HG03565 (cell line): ENCODE results near the gene CASZ1.

ENCODE experiments used
- ATAC-seq: cut with Tn5 transposase; IDR thresholded peaks from one replicate; pipeline ENCODE4 v1.9.1; 2021; ENCODE audit warnings: mild to moderate bottlenecking, moderate library complexity; ENCODE audit not compliant: unreplicated experiment

The CASZ1 gene

GRCh38 chr1:10614377-10615225 lies 181.8 kb downstream of the CASZ1 start:
- ATAC-seq = no peak

- ATAC-seq = no peak
Observed at GRCh38 chr1:10613861-10614260, 182.6 kb downstream of the CASZ1 start.

- ATAC-seq = no peak
Observed at GRCh38 chr1:10613340-10613739, 183.1 kb downstream of the CASZ1 start.

GRCh38 chr1:10612436-10613160 lies 183.8 kb downstream of the CASZ1 start:
- no peak for ATAC-seq

GRCh38 chr1:10610901-10611600 lies 185.4 kb downstream of the CASZ1 start:
- ATAC-seq = no peak

GRCh38 chr1:10608690-10609089 lies 187.8 kb downstream of the CASZ1 start:
- ATAC-seq = no peak

- ATAC-seq = no peak
Observed at GRCh38 chr1:10607228-10607627, 189.2 kb downstream of the CASZ1 start.

GRCh38 chr1:10606064-10606463 lies 190.4 kb downstream of the CASZ1 start:
- ATAC-seq = no peak

GRCh38 chr1:10604966-10605365 lies 191.5 kb downstream of the CASZ1 start:
- ATAC-seq = no peak

- no peak for ATAC-seq
Observed at GRCh38 chr1:10602936-10603335, 193.5 kb downstream of the CASZ1 start.

GRCh38 chr1:10601342-10602070 lies 194.9 kb downstream of the CASZ1 start:
- no peak for ATAC-seq

GRCh38 chr1:10599194-10599861 lies 197.1 kb downstream of the CASZ1 start:
- no peak for ATAC-seq

- ATAC-seq = no peak
Observed at GRCh38 chr1:10598389-10598702, 198.1 kb downstream of the CASZ1 start.

- no peak for ATAC-seq
Observed at GRCh38 chr1:10597492-10598388, 198.7 kb downstream of the CASZ1 start.

GRCh38 chr1:10596780-10597179 lies 199.7 kb downstream of the CASZ1 start:
- no peak for ATAC-seq

- ATAC-seq = no peak
Observed at GRCh38 chr1:10594595-10595223, 201.7 kb downstream of the CASZ1 start.

GRCh38 chr1:10593750-10594149 lies 202.7 kb downstream of the CASZ1 start:
- no peak for ATAC-seq

- no peak for ATAC-seq
Observed at GRCh38 chr1:10592373-10592772, 204.1 kb downstream of the CASZ1 start.

GRCh38 chr1:10591010-10591409 lies 205.4 kb downstream of the CASZ1 start:
- ATAC-seq = no peak
